Prostate gland (tissue), 2 donors: Measurements from ENCODE around the gene C9orf43. TPM values are rescaled to one million over a fixed set of nuclear protein-coding genes. Genes with fewer than 3 reads are reported as not detected.
"Not testable (repeated sequence)": the region's sequence is repeated elsewhere in the genome, so short reads cannot be mapped to it uniquely, and the experiment has no call there.

ENCODE experiments used
- DNase-seq: peaks from one replicate; pipeline ENCODE4 v3.0.0-alpha.2; 2019; ENCODE audit warnings: low spot score
- H3K27ac ChIP-seq, 2 donors: fragments of 200-600 bp; sonication (generic); 2 replicates each; pipeline ENCODE4 v1.5.1; 2017 to 2019
- H3K27me3 ChIP-seq: fragments of 200-600 bp; sonication (generic); replicated peaks from 2 replicates; pipeline ENCODE4 v1.5.1; 2019; ENCODE audit not compliant: insufficient read depth
- H3K36me3 ChIP-seq, 2 donors: fragments of 200-600 bp; sonication (generic); 1 replicate in 1 of 2; 2 replicates in 1 of 2; pipeline versions ENCODE4 v1.5.1 to v1.8.1; 2017 to 2019
- H3K4me1 ChIP-seq: fragments of 200-600 bp; sonication (generic); replicated peaks from 2 replicates; pipeline ENCODE4 v1.5.1; 2019
- H3K4me3 ChIP-seq, 2 donors: fragments of 200-600 bp; sonication (generic); 2 replicates each; pipeline ENCODE4 v1.5.1; 2017 to 2019
- H3K9me3 ChIP-seq: fragments of 200-600 bp; sonication (generic); 2 replicates; pipeline ENCODE4 v1.5.1; 2017
- POLR2A ChIP-seq: fragments of 450-650 bp; IDR thresholded peaks from one replicate; pipeline ENCODE4 v1.6.1; 2016; ENCODE audit warnings: antibody characterized with exemption, mild to moderate bottlenecking
- POLR2AphosphoS5 ChIP-seq: sonication (generic); formaldehyde crosslinking; IDR thresholded peaks from one replicate; pipeline ENCODE4 v1.6.1; 2017; ENCODE audit warnings: antibody characterized with exemption
- WGBS: methylation state at CpG from one replicate; pipeline ENCODE4 v1.1.5; 2018; 5-methylcytosine and 5-hydroxymethylcytosine counted together
- intact Hi-C: fragments of 100-400 bp; cut with DNase I; formaldehyde crosslinking; loops from one replicate; pipeline ENCODE4 v1.14.2; 2022
- total RNA-seq, 2 donors: library from RNA; depleted of rRNA; stranded (reverse); fragments of >200 nt; gene quantifications; one replicate each; pipeline ENCODE4 v1.1.0, GENCODE V29; 2016
- TF ChIP-seq, protein P1 (sequence below), 4 experiments: fragments of 200-600 bp in 2 of 4; fragments of 450-650 bp in 2 of 4; sonication (generic) in 2 of 4; IDR thresholded peaks; 1 replicate in 3 of 4; 2 replicates in 1 of 4; pipeline ENCODE4 v1.5.1; 2016 to 2019; ENCODE audit warnings: antibody characterized with exemption in 4 of 4, mild to moderate bottlenecking in 2 of 4, moderate library complexity in 2 of 4

Gene C9orf43
- total RNA-seq, 2 donors from 2014 or later: 3.7 to 11.0 TPM

DNA sequence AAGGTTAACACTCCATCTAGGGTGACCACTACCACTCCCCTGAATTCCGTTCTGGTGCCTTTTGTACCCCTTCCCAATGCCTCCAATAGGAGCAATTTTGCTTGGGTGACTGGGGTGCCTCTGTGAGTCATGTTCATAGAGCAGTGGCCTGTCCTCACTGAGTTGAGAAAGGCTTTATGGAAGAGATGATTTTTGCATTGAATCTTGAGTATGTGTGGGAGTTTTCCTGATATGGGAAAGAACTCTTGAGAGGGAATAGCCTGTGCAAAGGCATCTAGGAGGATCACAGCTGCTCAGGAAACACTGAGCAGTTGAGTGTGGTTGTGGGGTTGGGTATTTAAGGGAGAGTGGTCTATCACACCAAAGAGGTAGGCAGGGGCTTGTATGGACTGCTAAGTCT is 16.2 kb downstream of the C9orf43 start:
- no peaks in the 10 kb centered on the region for H3K36me3 ChIP-seq
- no peak for DNase-seq
- no peak for TF ChIP-seq POLR2A
- TF ChIP-seq, protein P1, sequence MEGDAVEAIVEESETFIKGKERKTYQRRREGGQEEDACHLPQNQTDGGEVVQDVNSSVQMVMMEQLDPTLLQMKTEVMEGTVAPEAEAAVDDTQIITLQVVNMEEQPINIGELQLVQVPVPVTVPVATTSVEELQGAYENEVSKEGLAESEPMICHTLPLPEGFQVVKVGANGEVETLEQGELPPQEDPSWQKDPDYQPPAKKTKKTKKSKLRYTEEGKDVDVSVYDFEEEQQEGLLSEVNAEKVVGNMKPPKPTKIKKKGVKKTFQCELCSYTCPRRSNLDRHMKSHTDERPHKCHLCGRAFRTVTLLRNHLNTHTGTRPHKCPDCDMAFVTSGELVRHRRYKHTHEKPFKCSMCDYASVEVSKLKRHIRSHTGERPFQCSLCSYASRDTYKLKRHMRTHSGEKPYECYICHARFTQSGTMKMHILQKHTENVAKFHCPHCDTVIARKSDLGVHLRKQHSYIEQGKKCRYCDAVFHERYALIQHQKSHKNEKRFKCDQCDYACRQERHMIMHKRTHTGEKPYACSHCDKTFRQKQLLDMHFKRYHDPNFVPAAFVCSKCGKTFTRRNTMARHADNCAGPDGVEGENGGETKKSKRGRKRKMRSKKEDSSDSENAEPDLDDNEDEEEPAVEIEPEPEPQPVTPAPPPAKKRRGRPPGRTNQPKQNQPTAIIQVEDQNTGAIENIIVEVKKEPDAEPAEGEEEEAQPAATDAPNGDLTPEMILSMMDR (IDR thresholded peaks at IDR 0.05): no peak
- no peak for TF ChIP-seq POLR2AphosphoS5
- intact Hi-C loops: no loop called here
- H3K4me1 ChIP-seq: no peaks in the 10 kb centered on the region
- no peaks in the 10 kb centered on the region for H3K27me3 ChIP-seq
- no peak overlapping the region for H3K27ac ChIP-seq
- 90% methylated on average over 1 of the region's 1 CpG for WGBS
- no peaks in the 10 kb centered on the region for H3K9me3 ChIP-seq
- H3K4me3 ChIP-seq: no peak overlapping the region

- Histone ChIP-seq H3K9me3 (no peaks in the 10 kb centered on the region), H3K27ac (no peak overlapping the region), H3K27me3 (no peaks in the 10 kb centered on the region), H3K4me3 (no peak overlapping the region), H3K4me1 (no peaks in the 10 kb centered on the region), H3K36me3 (no peaks in the 10 kb centered on the region)
- TF ChIP-seq POLR2AphosphoS5 (no peak), POLR2A (no peak)
- TF ChIP-seq, protein P1 (IDR thresholded peaks at IDR 0.05): no peak
- whole genome bisulfite sequencing: 98% methylated on average over 2 of the region's 2 CpGs
- DNase-seq: no peak
- intact Hi-C loops: no loop called here
Measured at GRCh38 chr9:113427629-113428028, 17.1 kb downstream of the C9orf43 start.

- Histone ChIP-seq H3K27me3 (no peaks in the 10 kb centered on the region), H3K4me1 (no peaks in the 10 kb centered on the region), H3K36me3 (no peaks in the 10 kb centered on the region), H3K9me3 (no peaks in the 10 kb centered on the region), H3K27ac (no peak overlapping the region), H3K4me3 (no peak overlapping the region)
- DNase-seq: no peak
- WGBS: 96% methylated on average over 1 of the region's 1 CpG
- intact Hi-C loops: no loop called here
- TF ChIP-seq POLR2AphosphoS5: no peak
Measured at GRCh38 chr9:113428062-113428615, 17.6 kb downstream of the C9orf43 start.

GRCh38 chr9:113431191-113431590 is 20.6 kb downstream of the C9orf43 start:
- TF ChIP-seq POLR2AphosphoS5 (no peak), POLR2A (no peak)
- TF ChIP-seq, protein P1 (IDR thresholded peaks at IDR 0.05): no peak
- H3K27me3 ChIP-seq: no peaks in the 10 kb centered on the region

DNA sequence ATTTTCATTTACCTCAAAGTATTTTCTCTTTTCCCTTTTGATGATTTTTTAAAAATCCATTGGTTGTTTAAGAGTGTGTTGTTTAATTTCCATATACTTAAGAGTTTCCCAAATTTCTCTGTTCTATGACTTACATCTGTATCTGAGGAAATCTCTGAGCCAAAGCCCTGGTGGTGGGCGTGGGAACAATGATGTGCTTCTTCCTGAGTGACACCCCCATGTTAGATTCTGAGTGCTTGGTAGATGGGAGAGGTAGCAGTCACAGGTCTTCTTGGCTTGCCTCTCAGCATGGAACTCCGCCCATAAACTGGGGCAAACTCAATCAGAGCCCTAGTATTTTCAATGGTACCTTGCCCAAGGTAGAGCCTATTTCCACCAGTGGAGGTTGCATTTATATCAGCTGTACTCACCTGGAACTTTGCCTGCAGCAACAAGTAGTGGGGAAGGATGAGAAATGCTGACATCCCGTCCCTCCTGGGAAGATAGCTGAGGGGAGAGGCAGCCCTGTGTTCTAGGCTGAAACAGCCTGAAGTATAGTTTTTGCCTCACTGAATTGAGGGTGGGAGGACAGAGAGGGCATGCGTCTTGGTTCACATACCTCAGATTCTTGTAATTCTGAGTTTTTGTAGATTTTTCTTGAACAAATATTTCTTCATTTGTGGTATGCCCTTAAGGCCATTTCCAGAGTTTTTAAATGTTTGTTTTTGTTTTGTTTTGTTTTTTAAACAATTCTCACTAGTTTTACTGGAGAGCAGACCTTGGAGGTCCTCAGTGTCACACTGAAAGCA is 26.4 kb downstream of the C9orf43 start:
- Histone ChIP-seq H3K9me3 (no peaks in the 10 kb centered on the region), H3K27me3 (no peaks in the 10 kb centered on the region), H3K4me3 (no peak overlapping the region), H3K4me1 (no peaks in the 10 kb centered on the region), H3K27ac (no peak overlapping the region), H3K36me3 (no peaks in the 10 kb centered on the region)
- intact Hi-C loops: no loop called here
- DNase-seq: no peak
- 72% methylated on average over 4 of the region's 4 CpGs for WGBS
- TF ChIP-seq, protein P1 (IDR thresholded peaks at IDR 0.05): no peak
- TF ChIP-seq POLR2AphosphoS5: no peak
- no peak for TF ChIP-seq POLR2A

More at GRCh38 chr9:113431191-113431590, 20.6 kb downstream of the C9orf43 start:
- no peak overlapping the region for H3K27ac ChIP-seq
- no peaks in the 10 kb centered on the region for H3K9me3 ChIP-seq
- no peaks in the 10 kb centered on the region for H3K36me3 ChIP-seq
- H3K4me3 ChIP-seq: no peak overlapping the region
- intact Hi-C loops: no loop called here
- H3K4me1 ChIP-seq: no peaks in the 10 kb centered on the region
- DNase-seq: no peak

DNA sequence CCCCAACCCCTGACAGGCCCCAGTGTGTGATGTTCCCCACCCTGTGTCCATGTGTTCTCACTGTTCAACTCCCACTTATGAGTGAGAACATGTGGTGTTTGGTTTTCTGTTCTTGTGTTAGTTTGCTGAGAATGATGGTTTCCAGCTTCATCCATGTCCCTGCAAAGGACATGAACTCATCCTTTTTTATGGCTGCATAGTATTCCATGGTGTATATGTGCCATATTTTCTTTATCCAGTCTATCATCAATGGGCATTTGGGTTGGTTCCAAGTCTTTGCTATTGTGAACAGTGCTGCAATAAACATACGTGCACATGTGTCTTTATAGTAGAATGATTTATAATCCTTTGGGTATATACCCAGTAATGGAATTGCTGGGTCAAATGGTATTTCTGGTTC is 27.2 kb downstream of the C9orf43 start:
- not testable (repeated sequence) for DNase-seq

More for the DNA sequence above, 27.2 kb downstream of the C9orf43 start:
- H3K4me3 ChIP-seq, intact Hi-C loops, H3K27ac ChIP-seq, H3K27me3 ChIP-seq, H3K4me1 ChIP-seq, H3K9me3 ChIP-seq, H3K36me3 ChIP-seq: not testable (repeated sequence)
- WGBS: 63% methylated on average over 1 of the region's 1 CpG
